Neuronal stem cell (in vitro differentiated cells): Measurements from ENCODE around the gene AUTS2.

Source experiments
- DNase-seq: peaks from one replicate; pipeline ENCODE4 v3.0.0-alpha.2; 2013; ENCODE audit warnings: low spot score
- H2AFZ ChIP-seq: one replicate; pipeline ENCODE4 v1.6.1; 2013; ENCODE audit warnings: mild to moderate bottlenecking, low read length, inconsistent platforms
- H2AK5ac ChIP-seq: 2 replicates; pipeline ENCODE4 v1.6.1; 2013; ENCODE audit warnings: low read depth, mild to moderate bottlenecking, inconsistent platforms, low read length, moderate library complexity, mixed read lengths
- H2BK120ac ChIP-seq: 2 replicates; pipeline ENCODE4 v1.6.1; 2013; ENCODE audit warnings: low read depth, mild to moderate bottlenecking, inconsistent platforms, low read length, moderate library complexity, mixed read lengths
- H2BK12ac ChIP-seq: one replicate; pipeline ENCODE4 v1.6.1; 2013; ENCODE audit warnings: low read length, inconsistent platforms
- H2BK15ac ChIP-seq: 2 replicates; pipeline ENCODE4 v1.6.1; 2013; ENCODE audit warnings: mild to moderate bottlenecking, low read length, inconsistent platforms, mixed read lengths
- H2BK5ac ChIP-seq: one replicate; pipeline ENCODE4 v1.6.1; 2013; ENCODE audit warnings: inconsistent platforms, mild to moderate bottlenecking, low read length, moderate library complexity
- H3K14ac ChIP-seq: one replicate; pipeline ENCODE4 v1.6.1; 2013; ENCODE audit warnings: low read length, inconsistent platforms
- H3K18ac ChIP-seq: 2 replicates; pipeline ENCODE4 v1.6.1; 2013; ENCODE audit warnings: low read length, inconsistent platforms
- H3K23ac ChIP-seq: 2 replicates; pipeline ENCODE4 v1.6.1; 2013; ENCODE audit warnings: low read depth, mild to moderate bottlenecking, mixed read lengths, low read length, inconsistent platforms; ENCODE audit not compliant: poor library complexity
- H3K27ac ChIP-seq: replicated peaks from 3 replicates; pipeline ENCODE4 v1.5.1; 2013; ENCODE audit warnings: low read length, inconsistent platforms
- H3K27me3 ChIP-seq, 3 experiments: 2 replicates each; pipeline ENCODE4 v1.6.1; 2013; ENCODE audit warnings: low read length in 3 of 3, mild to moderate bottlenecking in 2 of 3, inconsistent platforms in 1 of 3, low read depth in 1 of 3, mixed read lengths in 1 of 3, moderate library complexity in 1 of 3; ENCODE audit not compliant: control insufficient read depth in 3 of 3, insufficient read depth in 3 of 3
- H3K36me3 ChIP-seq, 2 donors: replicated peaks in 1 of 2; 2 replicates each; pipeline ENCODE4 v1.6.1; 2013; ENCODE audit warnings: low read length in 2 of 2; ENCODE audit not compliant: control insufficient read depth in 2 of 2, insufficient read depth in 2 of 2
- H3K4ac ChIP-seq: 2 replicates; pipeline ENCODE4 v1.6.1; 2013; ENCODE audit warnings: inconsistent platforms, mild to moderate bottlenecking, low read length, moderate library complexity
- H3K4me1 ChIP-seq, 2 donors: 1 replicate in 1 of 2; 2 replicates in 1 of 2; pipeline ENCODE4 v1.6.1; 2013; ENCODE audit warnings: low read length in 2 of 2, low read depth in 1 of 2; ENCODE audit not compliant: control insufficient read depth in 2 of 2, insufficient read depth in 1 of 2
- H3K4me2 ChIP-seq: one replicate; pipeline ENCODE4 v1.6.1; 2013; ENCODE audit warnings: mild to moderate bottlenecking, low read length, inconsistent platforms; ENCODE audit not compliant: insufficient read depth, poor library complexity, severe bottlenecking
- H3K4me3 ChIP-seq, 2 donors: 2 replicates each; pipeline ENCODE4 v1.5.1; 2013; ENCODE audit warnings: low read length in 2 of 2, mild to moderate bottlenecking in 2 of 2, inconsistent platforms in 1 of 2, moderate library complexity in 1 of 2
- H3K79me1 ChIP-seq: one replicate; pipeline ENCODE4 v1.6.1; 2013; ENCODE audit warnings: low read depth, mild to moderate bottlenecking, inconsistent platforms, low read length, moderate library complexity
- H3K9ac ChIP-seq: one replicate; pipeline ENCODE4 v1.6.1; 2013; ENCODE audit warnings: mild to moderate bottlenecking, low read depth, low read length, inconsistent platforms; ENCODE audit not compliant: poor library complexity
- H3K9me3 ChIP-seq, 2 donors: replicated peaks in 1 of 2; 2 replicates each; pipeline versions ENCODE3 to v1.6.1; 2013; ENCODE audit warnings: low read length in 2 of 2, mild to moderate bottlenecking in 2 of 2, inconsistent platforms in 1 of 2, low read depth in 1 of 2, mixed read lengths in 1 of 2, moderate library complexity in 1 of 2; ENCODE audit not compliant: control insufficient read depth in 2 of 2, insufficient read depth in 1 of 2
- H4K8ac ChIP-seq: one replicate; pipeline ENCODE4 v1.6.1; 2013; ENCODE audit warnings: low read depth, mild to moderate bottlenecking, inconsistent platforms, low read length, moderate library complexity
- H4K91ac ChIP-seq: one replicate; pipeline ENCODE4 v1.6.1; 2013; ENCODE audit warnings: low read length, low read depth, mild to moderate bottlenecking, inconsistent platforms; ENCODE audit not compliant: poor library complexity
- WGBS, 2 donors: extraction: QIAGEN DNeasy Blood & Tissue Kit; methylation state at CpG; one replicate each; pipeline ENCODE4 v1.1.7; 2013; ENCODE audit warnings: missing lambda C conversion rate in 2 of 2, mixed read lengths in 1 of 2; ENCODE audit not compliant: insufficient read length in 2 of 2, insufficient replicate concordance in 1 of 2; ENCODE audit errors: extremely low coverage in 2 of 2; 5-methylcytosine and 5-hydroxymethylcytosine counted together

AUTS2 gene

GRCh38 chr7:70214071-70214470 lies 615.8 kb downstream of the AUTS2 start:
- H2BK120ac ChIP-seq = no peak overlapping the region
- no peak overlapping the region for H3K23ac ChIP-seq
- H2AFZ ChIP-seq = no peak overlapping the region
- no peaks in the 10 kb centered on the region for H3K27me3 ChIP-seq
- no peaks in the 10 kb centered on the region for H3K79me1 ChIP-seq
- no peaks in the 10 kb centered on the region for H3K36me3 ChIP-seq
- H3K27ac ChIP-seq = no peak overlapping the region
- no peak overlapping the region for H3K4ac ChIP-seq
- no peak overlapping the region for H2BK5ac ChIP-seq
- DNase-seq = no peak
- no peak overlapping the region for H4K8ac ChIP-seq
- no peak overlapping the region for H3K4me2 ChIP-seq
- no peak overlapping the region for H3K18ac ChIP-seq
- no peak overlapping the region for H3K14ac ChIP-seq
- no peak overlapping the region for H2BK12ac ChIP-seq
- H3K4me3 ChIP-seq = no peak overlapping the region
- no peak overlapping the region for H4K91ac ChIP-seq
- H2AK5ac ChIP-seq = no peak overlapping the region
- H2BK15ac ChIP-seq = no peak overlapping the region
- H3K4me1 ChIP-seq = peaks cover 5 to 14% of the 10 kb centered on the region in 2 donors
- H3K9me3 ChIP-seq = no peaks in the 10 kb centered on the region
- no peak overlapping the region for H3K9ac ChIP-seq

GRCh38 chr7:70215491-70215890 lies 617.2 kb downstream of the AUTS2 start:
- H3K27me3 ChIP-seq = no peaks in the 10 kb centered on the region
- H2BK15ac ChIP-seq = no peak overlapping the region
- H4K91ac ChIP-seq = no peak overlapping the region
- no peak overlapping the region for H4K8ac ChIP-seq
- H2AK5ac ChIP-seq = no peak overlapping the region
- no peak overlapping the region for H2BK5ac ChIP-seq
- no peak overlapping the region for H3K27ac ChIP-seq
- H3K9me3 ChIP-seq = no peaks in the 10 kb centered on the region
- peaks cover 5 to 6% of the 10 kb centered on the region in 2 donors for H3K4me1 ChIP-seq
- H2BK12ac ChIP-seq = no peak overlapping the region
- no peak overlapping the region for H3K4me3 ChIP-seq
- no peaks in the 10 kb centered on the region for H3K36me3 ChIP-seq
- no peak for DNase-seq
- no peak overlapping the region for H3K23ac ChIP-seq
- H3K4me2 ChIP-seq = no peak overlapping the region
- H3K4ac ChIP-seq = no peak overlapping the region
- H3K9ac ChIP-seq = no peak overlapping the region
- no peak overlapping the region for H2BK120ac ChIP-seq
- no peaks in the 10 kb centered on the region for H3K79me1 ChIP-seq
- no peak overlapping the region for H2AFZ ChIP-seq
- no CpG with 5 or more reads among the region's 1 CpG for WGBS, 2 donors
- no peak overlapping the region for H3K14ac ChIP-seq
- H3K18ac ChIP-seq = no peak overlapping the region

DNA sequence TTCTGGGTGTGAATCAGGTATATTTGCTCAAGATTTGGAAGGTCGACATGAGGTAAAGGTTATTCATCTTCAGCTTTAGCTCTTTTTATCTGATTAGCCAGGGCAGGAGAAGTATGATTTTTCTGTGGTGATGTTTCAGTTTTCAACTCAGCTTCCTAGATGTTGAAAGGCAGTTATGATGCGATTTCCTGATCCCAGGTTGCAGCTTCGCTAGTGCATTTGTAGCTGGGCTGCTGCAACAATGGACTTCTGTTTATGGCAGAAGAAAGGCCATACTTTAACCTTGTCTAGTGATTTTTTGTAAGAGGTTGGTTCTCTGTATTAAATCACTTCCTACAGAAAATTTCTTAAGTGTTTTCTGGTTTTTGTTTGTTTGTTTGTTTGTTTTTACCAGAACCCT lies 619.3 kb downstream of the AUTS2 start:
- H2BK12ac ChIP-seq = no peak overlapping the region

GRCh38 chr7:70218006-70218405 lies 619.7 kb downstream of the AUTS2 start:
- no peaks in the 10 kb centered on the region for H3K79me1 ChIP-seq
- H3K36me3 ChIP-seq = no peaks in the 10 kb centered on the region
- WGBS, 2 donors = no CpG with 5 or more reads among the region's 3 CpGs
- no peak overlapping the region for H3K4ac ChIP-seq
- no peak for DNase-seq
- H2BK5ac ChIP-seq = no peak overlapping the region
- H3K9ac ChIP-seq = no peak overlapping the region
- no peak overlapping the region for H4K91ac ChIP-seq
- H2AK5ac ChIP-seq = no peak overlapping the region
- no peak overlapping the region for H3K14ac ChIP-seq
- no peak overlapping the region for H2BK120ac ChIP-seq
- H3K4me3 ChIP-seq = no peak overlapping the region
- H2BK15ac ChIP-seq = no peak overlapping the region
- H3K27ac ChIP-seq = no peak overlapping the region
- no peak overlapping the region for H2BK12ac ChIP-seq
- no peak overlapping the region for H3K18ac ChIP-seq
- H3K23ac ChIP-seq = no peak overlapping the region
- peaks cover 0 to 4% of the 10 kb centered on the region in 2 donors for H3K4me1 ChIP-seq
- no peaks in the 10 kb centered on the region for H3K27me3 ChIP-seq
- H2AFZ ChIP-seq = no peak overlapping the region
- no peak overlapping the region for H3K4me2 ChIP-seq
- no peak overlapping the region for H4K8ac ChIP-seq
- no peaks in the 10 kb centered on the region for H3K9me3 ChIP-seq

More for the DNA sequence above, 619.3 kb downstream of the AUTS2 start:
- DNase-seq = no peak
- Histone ChIP-seq H3K14ac (no peak overlapping the region), H3K36me3 (no peaks in the 10 kb centered on the region), H3K9me3 (no peaks in the 10 kb centered on the region), H3K18ac (no peak overlapping the region), H3K4me1 (peaks cover 0 to 4% of the 10 kb centered on the region in 2 donors), H3K9ac (no peak overlapping the region), H2BK5ac (no peak overlapping the region), H3K79me1 (no peaks in the 10 kb centered on the region), H4K8ac (no peak overlapping the region), H2BK15ac (no peak overlapping the region), H3K27me3 (no peaks in the 10 kb centered on the region), H2BK120ac (no peak overlapping the region), H2AFZ (no peak overlapping the region), H4K91ac (no peak overlapping the region), H3K23ac (no peak overlapping the region), H3K27ac (no peak overlapping the region), H2AK5ac (no peak overlapping the region), H3K4ac (no peak overlapping the region), H3K4me2 (no peak overlapping the region), H3K4me3 (no peak overlapping the region)
- WGBS, 2 donors = no CpG with 5 or more reads among the region's 3 CpGs
